RWPE1 (cell line): ENCODE results near the gene MDM2.
"Not testable (repeated sequence)": the region's sequence is repeated elsewhere in the genome, so short reads cannot be mapped to it uniquely, and the experiment has no call there.

ENCODE experiments used
- CTCF ChIA-PET: fragments of 350-600 bp; sonication (Branson Sonifier 250); formaldehyde crosslinking; extraction: SDS; loops from one replicate; lab custom pipeline; 2021; lab: Yijun Ruan, JAX
- POLR2A ChIA-PET: fragments of 400-600 bp; formaldehyde crosslinking; extraction: SDS; loops from one replicate; lab custom pipeline; 2020; ENCODE audit warnings: antibody characterized with exemption; ENCODE audit not compliant: low non-redundant PET; lab: Yijun Ruan, JAX
- DNase-seq: peaks from one replicate; pipeline ENCODE4 v3.0.0; 2012; ENCODE audit warnings: low spot score
- H3K27ac ChIP-seq: fragments of 450-650 bp; 2 replicates; pipeline ENCODE4 v1.5.1; 2017
- TF ChIP-seq, protein P1 (sequence below): fragments of 450-650 bp; conservative IDR thresholded peaks from 2 replicates; pipeline ENCODE4 v1.5.1; 2017; ENCODE audit warnings: low read depth, mild to moderate bottlenecking

Gene MDM2

DNA sequence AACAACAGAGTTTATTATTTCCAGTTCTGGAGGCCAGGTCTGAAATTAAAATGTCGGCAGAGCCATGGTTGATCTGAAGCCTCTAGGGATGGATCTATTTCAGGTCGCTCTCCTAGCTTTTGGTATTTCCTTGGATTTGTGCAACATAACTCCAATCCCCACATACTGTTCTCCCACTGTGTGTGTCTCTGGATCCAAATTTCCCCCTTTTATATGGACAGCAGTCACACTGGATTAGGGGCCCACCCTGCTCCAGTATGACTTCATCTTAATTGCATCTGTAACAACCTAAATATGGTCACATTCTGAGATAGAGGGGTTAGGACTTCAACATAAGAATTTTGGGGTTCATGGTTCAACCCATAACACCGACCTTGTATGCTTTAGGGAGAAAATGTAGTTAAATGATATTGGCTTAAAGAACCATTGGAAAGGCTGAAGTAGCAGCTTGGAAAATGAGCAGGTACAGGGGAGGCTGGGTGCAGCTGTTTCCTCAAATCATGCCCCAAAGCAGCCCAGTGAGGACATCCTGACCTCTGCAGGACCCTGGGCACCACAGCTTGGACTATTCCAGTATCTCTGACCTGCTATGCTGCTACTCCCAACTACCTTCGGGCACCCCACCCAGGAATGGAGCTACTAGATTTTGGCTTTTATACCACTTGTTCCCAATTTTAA lies 13.9 kb upstream of the MDM2 start:
- CTCF ChIA-PET = no interaction called here
- TF ChIP-seq, protein P1, sequence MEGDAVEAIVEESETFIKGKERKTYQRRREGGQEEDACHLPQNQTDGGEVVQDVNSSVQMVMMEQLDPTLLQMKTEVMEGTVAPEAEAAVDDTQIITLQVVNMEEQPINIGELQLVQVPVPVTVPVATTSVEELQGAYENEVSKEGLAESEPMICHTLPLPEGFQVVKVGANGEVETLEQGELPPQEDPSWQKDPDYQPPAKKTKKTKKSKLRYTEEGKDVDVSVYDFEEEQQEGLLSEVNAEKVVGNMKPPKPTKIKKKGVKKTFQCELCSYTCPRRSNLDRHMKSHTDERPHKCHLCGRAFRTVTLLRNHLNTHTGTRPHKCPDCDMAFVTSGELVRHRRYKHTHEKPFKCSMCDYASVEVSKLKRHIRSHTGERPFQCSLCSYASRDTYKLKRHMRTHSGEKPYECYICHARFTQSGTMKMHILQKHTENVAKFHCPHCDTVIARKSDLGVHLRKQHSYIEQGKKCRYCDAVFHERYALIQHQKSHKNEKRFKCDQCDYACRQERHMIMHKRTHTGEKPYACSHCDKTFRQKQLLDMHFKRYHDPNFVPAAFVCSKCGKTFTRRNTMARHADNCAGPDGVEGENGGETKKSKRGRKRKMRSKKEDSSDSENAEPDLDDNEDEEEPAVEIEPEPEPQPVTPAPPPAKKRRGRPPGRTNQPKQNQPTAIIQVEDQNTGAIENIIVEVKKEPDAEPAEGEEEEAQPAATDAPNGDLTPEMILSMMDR = no peak
- POLR2A ChIA-PET = no interaction called here
- H3K27ac ChIP-seq = no peak overlapping the region
- no peak for DNase-seq

DNA sequence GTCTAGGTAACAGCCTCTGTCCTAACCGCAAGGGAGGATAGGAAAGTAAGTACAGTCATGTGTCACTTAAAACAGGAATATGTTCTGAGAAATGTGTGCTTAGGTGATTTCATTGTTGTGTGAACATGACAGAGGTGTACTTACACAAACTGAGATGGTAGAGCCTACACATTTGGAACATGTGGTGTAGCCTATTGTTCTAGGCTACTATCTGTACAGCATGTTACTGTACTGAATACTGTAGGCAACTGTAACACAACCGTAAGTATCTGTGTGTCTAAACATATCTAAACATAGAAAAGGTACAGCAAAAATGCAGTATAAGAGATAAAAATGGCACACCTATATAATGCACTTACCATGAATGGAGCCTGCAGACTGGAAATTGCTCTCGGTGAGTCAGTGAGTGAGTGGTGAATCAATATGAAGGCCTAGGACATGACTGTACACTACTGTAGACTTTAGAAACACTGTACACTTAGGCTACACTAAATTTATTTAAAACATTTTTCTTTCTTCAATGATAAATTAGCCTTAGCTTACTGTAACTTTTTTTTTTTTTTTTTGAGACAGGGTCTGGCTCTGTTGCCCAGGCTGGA lies 13.2 kb upstream of the MDM2 start:
- ChIA-PET CTCF (no interaction called here), POLR2A (no interaction called here)
- TF ChIP-seq, protein P1 = no peak
- peak overlapping the region; percentile 52 for H3K27ac ChIP-seq
- peak; percentile 15 for DNase-seq

DNA sequence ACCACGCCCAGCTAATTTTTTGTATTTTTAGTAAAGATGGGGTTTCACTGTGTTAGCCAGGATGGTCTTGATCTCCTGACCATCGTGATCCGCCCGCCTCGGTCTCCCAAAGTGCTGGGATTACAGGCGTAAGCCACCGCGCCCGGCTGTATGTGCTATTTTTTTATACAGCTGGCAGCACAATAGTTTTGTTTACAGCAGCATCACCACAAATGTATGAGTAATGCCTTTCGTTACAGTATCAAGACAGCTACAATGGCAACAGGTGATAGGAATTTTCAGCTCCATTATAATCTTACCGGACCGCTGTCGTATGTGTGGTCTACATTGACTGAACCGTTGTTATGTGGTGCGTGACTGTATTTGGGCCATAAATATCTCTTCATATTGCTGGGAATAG lies 11.6 kb upstream of the MDM2 start:
- DNase-seq = no peak
- CTCF ChIA-PET = interaction anchor here (1.3 kb wide), 1 partner anchor 11 kb away, joined by 3 read pairs; no protein-coding TSS in a partner anchor
- TF ChIP-seq, protein P1 = no peak
- no peak overlapping the region for H3K27ac ChIP-seq
- POLR2A ChIA-PET = interaction anchor here (0.5 kb wide), 1 partner anchor 9 kb away, joined by 3 read pairs; no protein-coding TSS in a partner anchor

DNA sequence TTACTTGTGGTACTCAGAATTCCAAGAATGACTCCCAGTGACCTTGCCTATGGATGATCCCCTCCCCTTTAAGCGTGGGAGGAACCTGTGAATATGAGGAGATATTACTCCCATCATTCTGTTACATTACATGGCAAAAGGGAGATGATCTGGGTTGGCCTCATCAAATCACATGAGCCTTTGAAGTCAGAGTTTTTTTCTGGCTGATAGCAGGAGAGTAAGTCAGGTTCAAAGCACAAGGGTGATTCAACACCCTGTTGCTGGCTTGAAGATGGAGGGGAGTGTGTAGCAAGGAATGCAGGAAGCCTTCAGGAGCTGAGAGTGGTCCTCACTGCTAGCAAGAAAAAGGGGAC lies 9.1 kb upstream of the MDM2 start:
- H3K27ac ChIP-seq = no peak overlapping the region
- DNase-seq = no peak
- TF ChIP-seq, protein P1 = no peak
- CTCF ChIA-PET = interaction anchor here (0.6 kb wide), 1 partner anchor 68 kb away, joined by 3 read pairs; no protein-coding TSS in a partner anchor
- POLR2A ChIA-PET = no interaction called here

DNA sequence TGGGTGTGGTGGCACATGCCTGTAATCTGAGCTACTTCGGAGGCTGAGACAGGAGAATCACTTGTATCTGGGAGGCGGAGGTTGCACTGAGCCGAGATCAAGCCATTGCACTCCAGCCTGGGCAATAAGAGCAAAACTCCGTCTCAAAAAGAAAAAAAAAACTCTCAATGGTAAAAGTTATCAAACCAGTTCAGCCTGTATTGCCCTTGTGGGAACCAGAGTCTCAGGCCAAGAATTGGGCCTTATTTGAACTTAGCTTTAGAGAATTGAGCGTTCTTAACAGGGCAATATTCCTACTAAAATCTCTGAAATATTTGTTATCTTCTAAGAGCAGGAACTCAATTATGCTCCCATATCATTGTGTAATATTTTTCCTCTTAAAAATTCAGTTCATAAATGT lies 7.7 kb upstream of the MDM2 start:
- CTCF ChIA-PET = no interaction called here
- DNase-seq = no peak
- TF ChIP-seq, protein P1 = no peak
- POLR2A ChIA-PET = interaction anchor here (1.4 kb wide), 1 partner anchor 9 kb away, joined by 5 read pairs; no protein-coding TSS in a partner anchor
- H3K27ac ChIP-seq = no peak overlapping the region

DNA sequence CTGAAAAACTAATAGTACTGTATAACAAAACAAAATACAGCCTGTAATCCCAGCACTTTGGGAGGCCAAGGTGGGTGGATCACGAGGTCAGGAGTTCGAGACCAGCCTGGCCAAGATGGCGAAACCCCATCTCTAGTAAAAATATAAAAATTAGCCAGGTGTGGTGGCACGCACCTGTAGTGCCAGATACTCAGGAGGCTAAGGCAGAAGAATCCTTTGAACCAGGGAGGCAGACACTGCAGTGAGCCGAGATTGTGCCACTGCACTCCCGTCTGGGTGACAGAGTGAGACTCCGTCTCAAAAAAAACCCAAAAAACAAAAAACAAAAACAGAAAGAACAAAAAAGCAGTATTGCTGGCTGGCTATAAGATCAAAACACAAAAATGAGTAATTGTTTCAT lies 6.9 kb upstream of the MDM2 start:
- not testable (repeated sequence) for H3K27ac ChIP-seq

DNA sequence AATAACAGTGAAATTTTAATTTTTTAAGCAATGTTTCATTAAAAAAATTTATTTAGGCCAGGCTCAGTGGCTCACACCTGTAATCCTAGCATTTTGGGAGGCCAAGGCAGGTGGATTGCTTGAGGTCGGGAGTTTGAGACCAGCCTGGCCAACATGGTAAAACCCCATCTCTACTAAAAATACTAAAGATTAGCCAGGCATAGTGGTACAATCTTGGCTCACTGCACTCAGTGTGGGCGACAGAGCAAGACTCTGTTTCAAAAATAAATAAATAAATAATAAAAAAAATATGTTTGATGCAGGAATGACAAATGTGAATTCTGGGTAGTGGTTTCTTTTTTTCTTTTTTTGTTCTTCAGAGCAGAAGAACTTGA lies 5.6 kb upstream of the MDM2 start:
- DNase-seq, POLR2A ChIA-PET, H3K27ac ChIP-seq, CTCF ChIA-PET: not testable (repeated sequence)

More for the DNA sequence above, 6.9 kb upstream of the MDM2 start:
- POLR2A ChIA-PET, DNase-seq, CTCF ChIA-PET: not testable (repeated sequence)

DNA sequence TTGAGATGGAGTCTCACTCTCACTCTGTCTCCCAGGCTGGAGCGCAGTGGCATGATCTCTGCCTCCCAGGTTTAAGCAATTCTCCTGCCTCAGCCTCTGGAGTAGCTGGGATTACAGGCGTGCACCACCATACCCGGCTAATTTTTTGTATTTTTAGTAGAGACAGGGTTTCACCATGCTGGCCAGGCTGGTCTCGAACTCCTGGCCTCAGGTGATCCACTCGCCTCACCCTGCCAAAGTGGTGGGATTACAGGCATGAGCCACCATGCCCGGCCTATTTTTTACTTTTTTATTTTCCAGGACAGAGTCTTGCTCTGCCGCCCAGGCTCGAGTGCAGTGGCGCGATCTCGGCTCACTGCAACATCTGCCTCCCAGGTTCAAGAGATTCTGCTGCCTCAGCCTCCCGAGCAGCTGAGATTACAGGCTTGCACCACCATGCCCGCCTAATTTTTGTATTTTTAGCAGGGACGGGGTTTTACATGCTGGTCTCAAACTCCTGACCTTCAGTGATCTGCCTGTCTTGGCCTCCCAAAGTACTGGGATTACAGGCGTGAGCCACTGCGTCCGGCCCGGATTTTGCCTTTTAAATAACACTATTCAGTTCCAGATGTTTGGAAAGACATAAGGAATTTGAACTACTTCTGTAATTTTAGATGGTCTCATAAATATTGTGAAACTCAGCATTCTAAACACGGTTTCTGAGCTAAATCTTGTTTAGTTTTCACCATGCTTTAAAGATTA lies 4.9 kb upstream of the MDM2 start:
- CTCF ChIA-PET, DNase-seq, H3K27ac ChIP-seq, POLR2A ChIA-PET: not testable (repeated sequence)
